ENCODE results near the gene KATNB1. TPM values are rescaled to one million over a fixed set of nuclear protein-coding genes. Genes with fewer than 3 reads are reported as not detected.

The KATNB1 gene
- polyA plus RNA-seq, 1 of the 3 experiments (the other 2 are of a cell fraction), result 43.7 TPM

GRCh38 chr16:57764006-57764340 lies 28.4 kb downstream of the KATNB1 start:
- peaks cover 4 to 16% of the 10 kb centered on the region in 2 experiments; a peak in 3 of 4 replicates for H3K4me1 ChIP-seq (ENCODE audit: control insufficient read depth in 1 of 2, insufficient read depth in 2 of 2, low read depth in 1 of 2, low read length in 1 of 2)
- no peak for DNase-seq
- ChIA-PET POLR2A (no interaction called here), CTCF (interaction anchor here (0.8 to 1.8 kb wide), 5 partner anchors 100 to 358 kb away, joined by 3 to 6 read pairs (median 4); partner anchors contain the start of gene USB1)
- H3K9me2 ChIP-seq, result no peaks in the 10 kb centered on the region
- no peaks in the 10 kb centered on the region for H3K79me2 ChIP-seq (ENCODE audit: insufficient read depth)
- TF ChIP-seq IRF3 (IDR thresholded peaks at IDR 0.05; ENCODE audit: low read depth, low read length) (no peak), NFIC (IDR thresholded peaks at IDR 0.05; ENCODE audit: borderline replicate concordance) (no peak), EP300 (IDR thresholded peaks at IDR 0.05; ENCODE audit: borderline replicate concordance in 1 of 2, low read depth in 1 of 2, low read length in 1 of 2) (no peak), CHD2 (IDR thresholded peaks at IDR 0.05; ENCODE audit: low read length, partially characterized antibody) (no peak), GABPA (IDR thresholded peaks at IDR 0.05; ENCODE audit: low read depth) (no peak), TEAD4 (IDR thresholded peaks at IDR 0.05; ENCODE audit: borderline replicate concordance, insufficient read depth) (no peak), RFX5 (IDR thresholded peaks at IDR 0.05; ENCODE audit: low read length) (no peak), CTCF (IDR thresholded peaks at IDR 0.05) (no peak), RCOR1 (IDR thresholded peaks at IDR 0.05; ENCODE audit: low read length) (no peak)
- no peak overlapping the region for H3K4me3 ChIP-seq (ENCODE audit: low read depth in 2 of 2, low read length in 1 of 2)
- H3K9ac ChIP-seq, result no peak overlapping the region
- no peaks in the 10 kb centered on the region for H3K27me3 ChIP-seq (ENCODE audit: insufficient read depth)
- H3K27ac ChIP-seq (ENCODE audit: low read depth in 2 of 2, low read length in 1 of 2), result peak overlapping the region in 1 of 2 experiments; percentile 93; a peak in 2 of 4 replicates
- no peak overlapping the region for H2AFZ ChIP-seq (ENCODE audit: low read depth)
- no peaks in the 10 kb centered on the region for H3K9me3 ChIP-seq
- no peaks in the 10 kb centered on the region for H4K20me1 ChIP-seq (ENCODE audit: insufficient read depth)
- WGBS (ENCODE audit: low lambda C conversion rate), result no CpG with 5 or more reads among the region's 9 CpGs
- H3K4me2 ChIP-seq, result no peak overlapping the region
- H3K36me3 ChIP-seq (replicated peaks in 1 of 2; ENCODE audit: control insufficient read depth in 1 of 2, insufficient read depth in 2 of 2, low read length in 1 of 2), result peaks cover 20 to 28% of the 10 kb centered on the region in 2 experiments
- peaks cover 18% of the 10 kb centered on the region for H3F3A ChIP-seq (replicated peaks; ENCODE audit: insufficient read depth)

- Histone ChIP-seq H3K9me2 (no peaks in the 10 kb centered on the region), H4K20me1 (ENCODE audit: insufficient read depth) (no peaks in the 10 kb centered on the region), H3K4me1 (ENCODE audit: control insufficient read depth in 1 of 2, insufficient read depth in 2 of 2, low read depth in 1 of 2, low read length in 1 of 2) (peaks cover 4 to 16% of the 10 kb centered on the region in 2 experiments; a peak in 3 of 4 replicates), H3K9me3 (no peaks in the 10 kb centered on the region), H3K4me2 (peak overlapping the region; percentile 71; the same call in 1 of the 2 replicates), H2AFZ (ENCODE audit: low read depth) (no peak overlapping the region), H3K27me3 (ENCODE audit: insufficient read depth) (no peaks in the 10 kb centered on the region), H3K36me3 (replicated peaks in 1 of 2; ENCODE audit: control insufficient read depth in 1 of 2, insufficient read depth in 2 of 2, low read length in 1 of 2) (peaks cover 20 to 27% of the 10 kb centered on the region in 2 experiments), H3K79me2 (ENCODE audit: insufficient read depth) (no peaks in the 10 kb centered on the region), H3F3A (replicated peaks; ENCODE audit: insufficient read depth) (peaks cover 16% of the 10 kb centered on the region), H3K9ac (peak overlapping the region; percentile 52; the same call in 1 of the 2 replicates), H3K4me3 (ENCODE audit: low read depth in 2 of 2, low read length in 1 of 2) (no peak overlapping the region), H3K27ac (ENCODE audit: low read depth in 2 of 2, low read length in 1 of 2) (peak overlapping the region; percentile 56 to 93)
- CTCF ChIA-PET, result interaction anchor here (0.8 to 1.8 kb wide), 4 partner anchors 99 to 236 kb away, joined by 3 to 6 read pairs (median 4); partner anchors contain the start of gene USB1
- WGBS (ENCODE audit: low lambda C conversion rate), result 13% methylated on average over 5 of the region's 6 CpGs
- DNase-seq, result peak; percentile 93
- POLR2A ChIA-PET, result no interaction called here
- no peak for TF ChIP-seq NRF1 (IDR thresholded peaks at IDR 0.05; ENCODE audit: low read depth, low read length)
- peak; percentile 65; the same call in 1 of the 2 replicates for TF ChIP-seq SIN3A (IDR thresholded peaks at IDR 0.05; ENCODE audit: borderline replicate concordance, low read depth, low read length)
- TF ChIP-seq FOXJ3 (CRISPR knock-in tag; IDR thresholded peaks at IDR 0.05), result peak; percentile 52; the same call in 1 of the 2 replicates
- TF ChIP-seq YY1 (IDR thresholded peaks at IDR 0.05; ENCODE audit: low read depth), result no peak
- peak; percentile 97 for TF ChIP-seq MAX (IDR thresholded peaks at IDR 0.05; ENCODE audit: low read depth)
- peak in 1 of 2 experiments; percentile 69; a peak in 3 of 4 replicates for TF ChIP-seq EP300 (IDR thresholded peaks at IDR 0.05; ENCODE audit: borderline replicate concordance in 1 of 2, low read depth in 1 of 2, low read length in 1 of 2)
- peak; percentile 77 for TF ChIP-seq TCF12 (IDR thresholded peaks at IDR 0.05)
- peak; percentile 68 for TF ChIP-seq RCOR1 (IDR thresholded peaks at IDR 0.05; ENCODE audit: low read length)
- peak; percentile 21; the same call in 1 of the 2 replicates for TF ChIP-seq SMC3 (IDR thresholded peaks at IDR 0.05; ENCODE audit: low read depth, low read length)
- TF ChIP-seq ELF1 (IDR thresholded peaks at IDR 0.05), result no peak
- TF ChIP-seq CHD2 (IDR thresholded peaks at IDR 0.05; ENCODE audit: low read length, partially characterized antibody), result peak; percentile 74
- peak; percentile 35; the same call in 1 of the 2 replicates for TF ChIP-seq POLR2AphosphoS5 (IDR thresholded peaks at IDR 0.05; ENCODE audit: low read depth, low read length)
- no peak for TF ChIP-seq ZBTB33 (IDR thresholded peaks at IDR 0.05; ENCODE audit: borderline replicate concordance, low read depth)
- peak; percentile 92 for TF ChIP-seq GATA2 (CRISPR knock-in tag; IDR thresholded peaks at IDR 0.05)
- peak; percentile 66; the same call in 1 of the 2 replicates for TF ChIP-seq JUND (IDR thresholded peaks at IDR 0.05)
- TF ChIP-seq RAD21 (IDR thresholded peaks at IDR 0.05; ENCODE audit: low read length), result 0 out of 2 replicates have a peak, but pooled peaks have one; percentile 11
Observed at GRCh38 chr16:57764341-57765159, 29.0 kb downstream of the KATNB1 start.
